Right cardiac atrium (tissue), 5 donors: ENCODE data around the gene SERINC5. TPM values are rescaled to one million over a fixed set of nuclear protein-coding genes. Genes with fewer than 3 reads are reported as not detected.

Source experiments
- ATAC-seq, 2 donors: fragments of 200-7000 bp; cut with Tn5 transposase; one replicate each; pipeline versions ENCODE4 v1.8.0 to v1.9.1; 2020; ENCODE audit warnings: moderate library complexity in 2 of 2, mild to moderate bottlenecking in 1 of 2
- DNase-seq, 3 donors: peaks; one replicate each; pipeline ENCODE4 v3.0.0-alpha.2; 2020
- H3K27ac ChIP-seq: one replicate; pipeline ENCODE4 v1.5.1; 2013; ENCODE audit warnings: mild to moderate bottlenecking, low read length, control low read depth, moderate library complexity
- H3K27me3 ChIP-seq: one replicate; pipeline ENCODE4 v1.6.1; 2013; ENCODE audit not compliant: control insufficient read depth, insufficient read depth
- H3K4me1 ChIP-seq: one replicate; pipeline ENCODE4 v1.6.1; 2013; ENCODE audit warnings: low read length; ENCODE audit not compliant: control insufficient read depth, insufficient read depth
- H3K4me3 ChIP-seq: one replicate; pipeline ENCODE4 v1.5.1; 2013; ENCODE audit warnings: low read length, control low read depth
- H3K9me3 ChIP-seq: one replicate; pipeline ENCODE4 v1.6.1; 2013; ENCODE audit warnings: low read length; ENCODE audit not compliant: control insufficient read depth
- intact Hi-C, 4 donors: fragments of 100-400 bp; cut with DNase I; formaldehyde crosslinking; loops; one replicate each; pipeline versions ENCODE4 v1.11.0 to v1.14.0; 2022 to 2023
- polyA plus RNA-seq: library from polyadenylated mRNA; stranded (reverse); fragments of 200-250 nt; gene quantifications from one replicate; pipeline ENCODE4 v1.2.3, GENCODE V29; 2013
- total RNA-seq, 4 donors: library from RNA; stranded (reverse); fragmentation: NEBNext Ultra II Directional; extraction: Animal tissue kit (Norgen Biotek cat#: 25700); gene quantifications; one replicate each; pipeline ENCODE4 v1.2.1, GENCODE V29; 2021
- donor health status: healthy with polysubstance abuse.
- donor health status: DM: no; HTN: yes; CAD: no.
- donor health status: DM: no; HTN: no; CAD: no.
- donor health status: DM: no; HTN: yes; CAD: no; lungs with severe emphysema.
- donor health status: DM: yes; HTN: yes; CAD: no.

Gene SERINC5
- total and polyA plus RNA-seq, 5 donors = 3.5 to 13.4 (median 11.6) TPM

- no peaks in the 10 kb centered on the region for H3K27me3 ChIP-seq
- no peak overlapping the region for H3K4me3 ChIP-seq
- H3K4me1 ChIP-seq = no peaks in the 10 kb centered on the region
- DNase-seq = no peak
- no peak overlapping the region for H3K27ac ChIP-seq
- intact Hi-C loops = no loop called here
- ATAC-seq = no peak
- H3K9me3 ChIP-seq = no peaks in the 10 kb centered on the region
These were observed 191.7 kb downstream of the SERINC5 start for GRCh38 chr5:80064124-80064523.

Other genes with a start within 250 kb of the SERINC5 start
- gene THBS4, start 220.7 kb downstream of the SERINC5 start, total RNA-seq = 1 to 10 TPM; 2.6 to 9.1 (median 3.9) TPM
- 6.9 TPM for gene THBS4, start 220.7 kb downstream of the SERINC5 start, polyA plus RNA-seq
- gene SPZ1, start 64.0 kb upstream of the SERINC5 start, total RNA-seq = not detected
- not detected for gene SPZ1, start 64.0 kb upstream of the SERINC5 start, polyA plus RNA-seq
- 10 to 100 TPM; 42.6 to 50.9 (median 46.9) TPM for gene ZFYVE16, start 152.0 kb upstream of the SERINC5 start, total RNA-seq
- gene ZFYVE16, start 152.0 kb upstream of the SERINC5 start, polyA plus RNA-seq = 20.1 TPM
- 1 to 10 TPM; 2.0 to 3.4 (median 2.3) TPM for gene FAM151B, start 232.1 kb upstream of the SERINC5 start, total RNA-seq
- gene FAM151B, start 232.1 kb upstream of the SERINC5 start, polyA plus RNA-seq = 0.59 TPM